ENCODE results near the gene HEXIM2.
A peak's percentile ranks its signal among the peaks of the same experiment; 100 is the strongest.
"Not testable (repeated sequence)": the region's sequence is repeated elsewhere in the genome, so short reads cannot be mapped to it uniquely, and the experiment has no call there.

HEXIM2 gene

GRCh38 chr17:45171338-45172231, 9.9 kb downstream of the HEXIM2 start:
- no peak for DNase-seq

GRCh38 chr17:45172232-45172540, 10.5 kb downstream of the HEXIM2 start:
- DNase-seq: no peak

- no peak for DNase-seq
Observed at GRCh38 chr17:45172541-45173286, 11.0 kb downstream of the HEXIM2 start.

- DNase-seq: no peak
Observed at GRCh38 chr17:45175759-45176115, 14.1 kb downstream of the HEXIM2 start.

- DNase-seq: no peak
Observed at GRCh38 chr17:45177563-45177962, 15.9 kb downstream of the HEXIM2 start.

- DNase-seq: no peak
Observed at GRCh38 chr17:45184144-45184543, 22.5 kb downstream of the HEXIM2 start.

GRCh38 chr17:45186801-45187354, 25.2 kb downstream of the HEXIM2 start:
- DNase-seq: no peak

- DNase-seq: no peak
Observed at GRCh38 chr17:45189009-45189408, 27.3 kb downstream of the HEXIM2 start.

- no peak for DNase-seq
Observed at GRCh38 chr17:45190503-45191255, 29.0 kb downstream of the HEXIM2 start.

GRCh38 chr17:45195424-45195823, 33.7 kb downstream of the HEXIM2 start:
- DNase-seq: no peak

GRCh38 chr17:45197108-45197507, 35.4 kb downstream of the HEXIM2 start:
- no peak for DNase-seq

- DNase-seq: peak; percentile 81
Observed at GRCh38 chr17:45197555-45198334, 36.1 kb downstream of the HEXIM2 start.

- no peak for DNase-seq
Observed at GRCh38 chr17:45200701-45201100, 39.0 kb downstream of the HEXIM2 start.

GRCh38 chr17:45201457-45201856, 39.8 kb downstream of the HEXIM2 start:
- DNase-seq: no peak

GRCh38 chr17:45201880-45202279, 40.2 kb downstream of the HEXIM2 start:
- DNase-seq: not testable (repeated sequence)

GRCh38 chr17:45218895-45219661, 57.4 kb downstream of the HEXIM2 start:
- peak; percentile 81 to 85 for DNase-seq
